Nephron (organoid): Measurements from ENCODE around the gene CCDC160.

Experiments used
- H3K27ac Mint-ChIP-seq, 3 experiments: 2 replicates each; pipeline ENCODE4 v1.8.0; 2020; ENCODE audit warnings: mixed read lengths in 3 of 3, mild to moderate bottlenecking in 2 of 3, moderate library complexity in 1 of 3
- H3K27me3 Mint-ChIP-seq: 2 replicates; pipeline ENCODE4 v1.8.0; 2021; ENCODE audit warnings: low read depth, mild to moderate bottlenecking, moderate library complexity, mixed read lengths
- H3K36me3 Mint-ChIP-seq: 2 replicates; pipeline ENCODE4 v1.8.0; 2020; ENCODE audit warnings: low read depth, mixed read lengths
- H3K4me1 Mint-ChIP-seq: 2 replicates; pipeline ENCODE4 v1.8.0; 2020; ENCODE audit warnings: mixed read lengths
- H3K4me3 Mint-ChIP-seq, 3 experiments: 2 replicates each; pipeline ENCODE4 v1.8.0; 2020; ENCODE audit warnings: mild to moderate bottlenecking in 3 of 3, mixed read lengths in 3 of 3, moderate library complexity in 2 of 3
- H3K9me3 Mint-ChIP-seq: 2 replicates; pipeline ENCODE4 v1.8.0; 2020; ENCODE audit warnings: mixed read lengths
- TF ChIP-seq, protein P1 (sequence below), 3 experiments: fragments of 200-600 bp; sonication (generic); IDR thresholded peaks; one replicate each; pipeline ENCODE4 v1.5.0; 2021; ENCODE audit warnings: antibody characterized with exemption in 3 of 3; ENCODE audit not compliant: unreplicated experiment in 3 of 3

The CCDC160 gene

DNA sequence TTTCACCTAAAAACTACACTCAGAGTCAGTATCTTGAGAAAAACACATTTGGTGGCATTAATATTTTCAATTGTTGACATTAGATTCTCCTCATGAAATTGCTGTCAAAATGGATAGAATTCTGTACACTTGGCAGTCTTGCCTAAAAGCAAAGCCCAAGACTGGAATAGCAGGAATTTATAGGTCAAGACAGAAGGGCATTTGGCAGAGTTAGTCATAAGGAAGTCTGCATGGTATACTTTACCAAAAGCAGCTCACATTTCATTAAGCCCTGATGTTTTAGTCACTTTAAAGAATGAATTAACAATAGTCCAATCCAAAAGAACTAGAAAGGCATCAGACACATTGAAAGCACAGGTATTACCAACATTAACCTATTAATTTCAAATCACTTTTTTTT is 7.1 kb downstream of the CCDC160 start:
- H3K9me3 Mint-ChIP-seq = no peaks in the 10 kb centered on the region
- H3K4me1 Mint-ChIP-seq = peaks cover 15% of the 10 kb centered on the region
- H3K27ac Mint-ChIP-seq = peak overlapping the region; percentile 17 to 25 (median 22)
- H3K27me3 Mint-ChIP-seq = no peaks in the 10 kb centered on the region
- H3K4me3 Mint-ChIP-seq = no peak overlapping the region
- peaks cover 9% of the 10 kb centered on the region for H3K36me3 Mint-ChIP-seq
- TF ChIP-seq, protein P1, sequence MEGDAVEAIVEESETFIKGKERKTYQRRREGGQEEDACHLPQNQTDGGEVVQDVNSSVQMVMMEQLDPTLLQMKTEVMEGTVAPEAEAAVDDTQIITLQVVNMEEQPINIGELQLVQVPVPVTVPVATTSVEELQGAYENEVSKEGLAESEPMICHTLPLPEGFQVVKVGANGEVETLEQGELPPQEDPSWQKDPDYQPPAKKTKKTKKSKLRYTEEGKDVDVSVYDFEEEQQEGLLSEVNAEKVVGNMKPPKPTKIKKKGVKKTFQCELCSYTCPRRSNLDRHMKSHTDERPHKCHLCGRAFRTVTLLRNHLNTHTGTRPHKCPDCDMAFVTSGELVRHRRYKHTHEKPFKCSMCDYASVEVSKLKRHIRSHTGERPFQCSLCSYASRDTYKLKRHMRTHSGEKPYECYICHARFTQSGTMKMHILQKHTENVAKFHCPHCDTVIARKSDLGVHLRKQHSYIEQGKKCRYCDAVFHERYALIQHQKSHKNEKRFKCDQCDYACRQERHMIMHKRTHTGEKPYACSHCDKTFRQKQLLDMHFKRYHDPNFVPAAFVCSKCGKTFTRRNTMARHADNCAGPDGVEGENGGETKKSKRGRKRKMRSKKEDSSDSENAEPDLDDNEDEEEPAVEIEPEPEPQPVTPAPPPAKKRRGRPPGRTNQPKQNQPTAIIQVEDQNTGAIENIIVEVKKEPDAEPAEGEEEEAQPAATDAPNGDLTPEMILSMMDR (IDR thresholded peaks at IDR 0.05; ENCODE audit: unreplicated experiment in 3 of 3) = no peak

- TF ChIP-seq, protein P1 (IDR thresholded peaks at IDR 0.05; ENCODE audit: unreplicated experiment in 3 of 3) = no peak
- H3K27me3 Mint-ChIP-seq = no peaks in the 10 kb centered on the region
- peaks cover 12% of the 10 kb centered on the region for H3K4me1 Mint-ChIP-seq
- H3K9me3 Mint-ChIP-seq = no peaks in the 10 kb centered on the region
- H3K36me3 Mint-ChIP-seq = peaks cover 9% of the 10 kb centered on the region
- H3K27ac Mint-ChIP-seq = peak overlapping the region in 1 of 3 experiments; percentile 22
- H3K4me3 Mint-ChIP-seq = no peak overlapping the region
These were observed 9.3 kb downstream of the CCDC160 start for GRCh38 chrX:134246282-134246681.

GRCh38 chrX:134247492-134247891 is 10.5 kb downstream of the CCDC160 start:
- Mint-ChIP-seq H3K27ac (no peak overlapping the region), H3K4me3 (no peak overlapping the region), H3K36me3 (peaks cover 9% of the 10 kb centered on the region), H3K27me3 (no peaks in the 10 kb centered on the region), H3K9me3 (no peaks in the 10 kb centered on the region), H3K4me1 (peaks cover 12% of the 10 kb centered on the region)
- TF ChIP-seq, protein P1 (IDR thresholded peaks at IDR 0.05; ENCODE audit: unreplicated experiment in 3 of 3) = no peak

- no peak overlapping the region for H3K4me3 Mint-ChIP-seq
- peaks cover 9% of the 10 kb centered on the region for H3K36me3 Mint-ChIP-seq
- H3K27ac Mint-ChIP-seq = peak overlapping the region in 1 of 3 experiments; percentile 48
- H3K9me3 Mint-ChIP-seq = no peaks in the 10 kb centered on the region
- no peaks in the 10 kb centered on the region for H3K27me3 Mint-ChIP-seq
- TF ChIP-seq, protein P1 (IDR thresholded peaks at IDR 0.05; ENCODE audit: unreplicated experiment in 3 of 3) = no peak
- peaks cover 5% of the 10 kb centered on the region for H3K4me1 Mint-ChIP-seq
These were observed 12.3 kb downstream of the CCDC160 start for GRCh38 chrX:134249241-134249640.

DNA sequence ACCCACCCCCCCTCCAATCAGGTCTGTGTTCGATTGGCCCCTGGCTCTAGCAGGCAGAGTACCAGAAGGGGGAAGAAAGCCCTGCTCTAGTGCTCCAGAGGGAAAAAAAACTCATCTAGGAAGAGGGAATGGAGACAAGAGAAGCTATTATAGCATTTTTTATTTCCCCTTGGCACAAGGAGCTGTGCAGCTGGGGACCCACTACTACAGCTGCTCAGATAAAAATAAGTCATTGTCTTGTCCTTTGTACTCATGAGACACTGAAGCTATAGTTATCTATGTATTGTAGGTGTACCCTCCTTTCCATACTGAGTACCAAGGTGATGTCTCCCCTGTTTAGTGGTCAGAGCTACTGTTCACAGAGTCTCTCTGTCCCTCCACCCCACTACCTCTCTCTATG is 14.3 kb downstream of the CCDC160 start:
- Mint-ChIP-seq H3K27me3 (no peaks in the 10 kb centered on the region), H3K4me3 (no peak overlapping the region), H3K36me3 (no peaks in the 10 kb centered on the region)

DNA sequence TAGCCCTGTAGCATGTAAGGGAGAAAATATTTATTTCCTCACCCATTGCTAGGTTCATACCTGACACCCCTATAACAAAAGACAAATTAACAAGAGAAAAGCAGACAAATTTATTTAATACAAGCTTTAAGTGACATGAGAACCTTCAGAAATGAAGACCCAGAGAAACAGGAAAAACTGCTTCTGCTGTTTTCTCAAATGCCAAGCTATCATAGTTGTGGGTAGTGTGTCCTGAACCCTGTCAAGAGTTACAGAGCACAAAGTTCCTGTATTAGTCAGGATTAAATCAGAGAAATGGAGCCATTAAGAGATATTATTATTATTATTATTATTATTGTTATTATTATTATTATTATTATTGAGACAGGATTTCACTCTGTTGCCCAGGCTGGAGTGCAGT is 17.5 kb downstream of the CCDC160 start:
- Mint-ChIP-seq H3K36me3 (no peaks in the 10 kb centered on the region), H3K4me1 (no peaks in the 10 kb centered on the region), H3K4me3 (no peak overlapping the region), H3K27me3 (peaks cover 3% of the 10 kb centered on the region), H3K27ac (no peak overlapping the region), H3K9me3 (peaks cover 3% of the 10 kb centered on the region)
- TF ChIP-seq, protein P1 (IDR thresholded peaks at IDR 0.05; ENCODE audit: unreplicated experiment in 3 of 3) = no peak

More for the DNA sequence above, 14.3 kb downstream of the CCDC160 start:
- TF ChIP-seq, protein P1 (IDR thresholded peaks at IDR 0.05; ENCODE audit: unreplicated experiment in 3 of 3) = no peak
- no peaks in the 10 kb centered on the region for H3K4me1 Mint-ChIP-seq
- H3K9me3 Mint-ChIP-seq = no peaks in the 10 kb centered on the region
- H3K27ac Mint-ChIP-seq = no peak overlapping the region
